Activated naive CD8-positive, alpha-beta T cell treated with anti-CD3 and anti-CD28 coated beads, Interleukin-2, amount 10 ng/mL, durations not matched to agents 7 days and 5 days (primary cell): Measurements from ENCODE around the gene CYP1B1. TPM values are rescaled to one million over a fixed set of nuclear protein-coding genes. Genes with fewer than 3 reads are reported as not detected.
"Not testable (repeated sequence)": the region's sequence is repeated elsewhere in the genome, so short reads cannot be mapped to it uniquely, and the experiment has no call there.

Source experiments
- ATAC-seq: fragments of 150-1000 bp; cut with Tn5 transposase; one replicate; pipeline ENCODE4 v1.10.0; 2021; ENCODE audit warnings: low read depth, moderate library complexity
- POLR2A ChIA-PET: fragments of 350-600 bp; sonication (Branson Sonifier 250); formaldehyde crosslinking; loops from one replicate; lab custom pipeline; 2021; ENCODE audit warnings: antibody characterized with exemption; lab: Charles Lee
- DNase-seq: peaks from one replicate; pipeline ENCODE4 v3.0.0; 2021
- H3K27ac Mint-ChIP-seq: one replicate; pipeline ENCODE4 v1.8.0; 2022; ENCODE audit warnings: mild to moderate bottlenecking, mixed read lengths
- H3K27me3 Mint-ChIP-seq: one replicate; pipeline ENCODE4 v1.8.0; 2022; ENCODE audit warnings: mild to moderate bottlenecking, moderate library complexity, mixed read lengths
- H3K36me3 Mint-ChIP-seq: one replicate; pipeline ENCODE4 v1.8.0; 2021; ENCODE audit warnings: mild to moderate bottlenecking, mixed read lengths
- H3K4me1 Mint-ChIP-seq: one replicate; pipeline ENCODE4 v1.8.0; 2021; ENCODE audit warnings: mixed read lengths
- H3K4me3 Mint-ChIP-seq: one replicate; pipeline ENCODE4 v1.8.0; 2022; ENCODE audit warnings: mild to moderate bottlenecking, moderate library complexity, mixed read lengths
- H3K9me3 Mint-ChIP-seq: one replicate; pipeline ENCODE4 v1.8.0; 2021; ENCODE audit warnings: mixed read lengths
- total RNA-seq, 2 experiments: library from RNA; stranded (reverse); gene quantifications; one replicate each; pipeline ENCODE4 v1.2.3, GENCODE V29; 2021

CYP1B1 gene
- 1 to 10 TPM; 8.6 to 9.7 TPM for total RNA-seq

- peak within 1 kb of the TSS; percentile 83 for H3K4me3 Mint-ChIP-seq
- H3K27ac Mint-ChIP-seq: peak within 1 kb of the TSS; percentile 45
- POLR2A ChIA-PET: interaction anchor here (0.6 to 2.3 kb wide), 5 partner anchors 20 to 675 kb away, joined by 3 to 11 read pairs (median 6); partner anchors contain the start of genes RMDN2 and SRSF7
- ATAC-seq (no peak), DNase-seq (no peak)
- H3K9me3 Mint-ChIP-seq: no peaks in the 10 kb centered on the region
- H3K36me3 Mint-ChIP-seq: peaks cover 1% of the 10 kb centered on the region
- H3K27me3 Mint-ChIP-seq: peaks cover 51% of the 10 kb centered on the region
- H3K4me1 Mint-ChIP-seq: peaks cover 23% of the 10 kb centered on the region
Measured at GRCh38 chr2:38075507-38076151, at the start of gene CYP1B1. Gene CYP1B1 (minus strand): TSS chr2:38076151. CDS start chr2:38075388, 763 bp downstream.

GRCh38 chr2:38125007-38125406 lies 49.1 kb upstream of the CYP1B1 start:
- DNase-seq (no peak), ATAC-seq (no peak)
- Mint-ChIP-seq H3K9me3 (peaks cover 14% of the 10 kb centered on the region), H3K4me3 (no peak overlapping the region), H3K27ac (no peak overlapping the region), H3K27me3 (peaks cover 7% of the 10 kb centered on the region), H3K4me1 (peaks cover 2% of the 10 kb centered on the region), H3K36me3 (peaks cover 2% of the 10 kb centered on the region)
- POLR2A ChIA-PET: no interaction called here

- Mint-ChIP-seq H3K27ac (no peak overlapping the region), H3K4me3 (no peak overlapping the region), H3K4me1 (peaks cover 2% of the 10 kb centered on the region), H3K36me3 (peaks cover 2% of the 10 kb centered on the region), H3K9me3 (peaks cover 13% of the 10 kb centered on the region), H3K27me3 (peaks cover 9% of the 10 kb centered on the region)
- ATAC-seq: no peak
- POLR2A ChIA-PET: no interaction called here
- no peak for DNase-seq
Measured at GRCh38 chr2:38123911-38124310, 48.0 kb upstream of the CYP1B1 start.

- Mint-ChIP-seq H3K4me1 (peaks cover 2% of the 10 kb centered on the region), H3K9me3 (peaks cover 10% of the 10 kb centered on the region), H3K36me3 (peaks cover 2% of the 10 kb centered on the region), H3K27ac (no peak overlapping the region), H3K4me3 (no peak overlapping the region), H3K27me3 (peaks cover 9% of the 10 kb centered on the region)
- POLR2A ChIA-PET: no interaction called here
- ATAC-seq (no peak), DNase-seq (no peak)
Measured at GRCh38 chr2:38122344-38122743, 46.4 kb upstream of the CYP1B1 start.

GRCh38 chr2:38121481-38121880 lies 45.5 kb upstream of the CYP1B1 start:
- no peak for DNase-seq
- POLR2A ChIA-PET: no interaction called here

GRCh38 chr2:38120829-38121228 lies 44.9 kb upstream of the CYP1B1 start:
- POLR2A ChIA-PET: no interaction called here
- peaks cover 9% of the 10 kb centered on the region for H3K27me3 Mint-ChIP-seq
- H3K4me3 Mint-ChIP-seq: no peak overlapping the region
- H3K27ac Mint-ChIP-seq: no peak overlapping the region
- H3K4me1 Mint-ChIP-seq: peaks cover 2% of the 10 kb centered on the region
- no peaks in the 10 kb centered on the region for H3K9me3 Mint-ChIP-seq
- H3K36me3 Mint-ChIP-seq: no peaks in the 10 kb centered on the region
- no peak for DNase-seq
- ATAC-seq: no peak

More at GRCh38 chr2:38121481-38121880, 45.5 kb upstream of the CYP1B1 start:
- ATAC-seq: no peak
- Mint-ChIP-seq H3K4me3 (no peak overlapping the region), H3K27me3 (peaks cover 9% of the 10 kb centered on the region), H3K36me3 (no peaks in the 10 kb centered on the region), H3K9me3 (peaks cover 3% of the 10 kb centered on the region), H3K4me1 (peaks cover 2% of the 10 kb centered on the region), H3K27ac (no peak overlapping the region)

- H3K36me3 Mint-ChIP-seq: no peaks in the 10 kb centered on the region
- H3K4me1 Mint-ChIP-seq: peaks cover 3% of the 10 kb centered on the region
- H3K27ac Mint-ChIP-seq: no peak overlapping the region
- H3K9me3 Mint-ChIP-seq: no peaks in the 10 kb centered on the region
- H3K4me3 Mint-ChIP-seq: no peak overlapping the region
- POLR2A ChIA-PET: no interaction called here
- no peak for DNase-seq
- H3K27me3 Mint-ChIP-seq: peaks cover 9% of the 10 kb centered on the region
- ATAC-seq: no peak
Measured at GRCh38 chr2:38120264-38120592, 44.3 kb upstream of the CYP1B1 start.

- Mint-ChIP-seq H3K9me3 (peaks cover 2% of the 10 kb centered on the region), H3K36me3 (no peaks in the 10 kb centered on the region), H3K27me3 (peaks cover 10% of the 10 kb centered on the region), H3K4me1 (peaks cover 7% of the 10 kb centered on the region), H3K27ac (no peak overlapping the region), H3K4me3 (no peak overlapping the region)
- POLR2A ChIA-PET: no interaction called here
- ATAC-seq: no peak
- no peak for DNase-seq
Measured at GRCh38 chr2:38116762-38117161, 40.8 kb upstream of the CYP1B1 start.

GRCh38 chr2:38115216-38116032 lies 39.5 kb upstream of the CYP1B1 start:
- POLR2A ChIA-PET: no interaction called here

GRCh38 chr2:38113981-38114708 lies 38.2 kb upstream of the CYP1B1 start:
- H3K4me1 Mint-ChIP-seq: peaks cover 7% of the 10 kb centered on the region
- no peak for DNase-seq
- no peak for ATAC-seq
- POLR2A ChIA-PET: no interaction called here
- H3K36me3 Mint-ChIP-seq: no peaks in the 10 kb centered on the region
- no peak overlapping the region for H3K4me3 Mint-ChIP-seq
- peaks cover 6% of the 10 kb centered on the region for H3K9me3 Mint-ChIP-seq
- H3K27ac Mint-ChIP-seq: no peak overlapping the region
- peaks cover 10% of the 10 kb centered on the region for H3K27me3 Mint-ChIP-seq

More at GRCh38 chr2:38115216-38116032, 39.5 kb upstream of the CYP1B1 start:
- Mint-ChIP-seq H3K27me3 (peaks cover 16% of the 10 kb centered on the region), H3K27ac (no peak overlapping the region), H3K4me1 (peaks cover 7% of the 10 kb centered on the region), H3K4me3 (no peak overlapping the region), H3K36me3 (no peaks in the 10 kb centered on the region), H3K9me3 (peaks cover 6% of the 10 kb centered on the region)
- DNase-seq (peak; percentile 71), ATAC-seq (no peak)

GRCh38 chr2:38113051-38113450 lies 37.1 kb upstream of the CYP1B1 start:
- H3K4me1 Mint-ChIP-seq: peaks cover 7% of the 10 kb centered on the region
- DNase-seq (no peak), ATAC-seq (no peak)
- H3K27ac Mint-ChIP-seq: no peak overlapping the region
- peaks cover 10% of the 10 kb centered on the region for H3K27me3 Mint-ChIP-seq
- POLR2A ChIA-PET: no interaction called here
- H3K4me3 Mint-ChIP-seq: no peak overlapping the region
- H3K9me3 Mint-ChIP-seq: peaks cover 6% of the 10 kb centered on the region
- H3K36me3 Mint-ChIP-seq: no peaks in the 10 kb centered on the region

- H3K4me3 Mint-ChIP-seq, H3K27ac Mint-ChIP-seq, H3K36me3 Mint-ChIP-seq, H3K9me3 Mint-ChIP-seq, ATAC-seq, POLR2A ChIA-PET, DNase-seq: not testable (repeated sequence)
- Mint-ChIP-seq H3K27me3 (peaks cover 10% of the 10 kb centered on the region), H3K4me1 (peaks cover 13% of the 10 kb centered on the region)
Measured at GRCh38 chr2:38111350-38111749, 35.4 kb upstream of the CYP1B1 start.

- POLR2A ChIA-PET: no interaction called here
- no peak overlapping the region for H3K27ac Mint-ChIP-seq
- peaks cover 1% of the 10 kb centered on the region for H3K36me3 Mint-ChIP-seq
- no peak for DNase-seq
- H3K4me1 Mint-ChIP-seq: peaks cover 15% of the 10 kb centered on the region
- ATAC-seq: no peak
- H3K9me3 Mint-ChIP-seq: peaks cover 6% of the 10 kb centered on the region
- peaks cover 10% of the 10 kb centered on the region for H3K27me3 Mint-ChIP-seq
- H3K4me3 Mint-ChIP-seq: no peak overlapping the region
Measured at GRCh38 chr2:38109732-38110181, 33.8 kb upstream of the CYP1B1 start.
